Hematopoietic multipotent progenitor cell treated with erythropoietin and hydrocortisone succinate and interleukin-3 and kit ligand, for 4 days (in vitro differentiated cells): ENCODE results near the gene TOM1.
A peak's percentile ranks its signal among the peaks of the same experiment; 100 is the strongest.

Experiments
- DNase-seq: peaks from one replicate; pipeline ENCODE4 v3.0.0-alpha.2; 2015

Gene TOM1

GRCh38 chr22:35325209-35325608 lies 25.5 kb downstream of the TOM1 start:
- DNase-seq: no peak

- DNase-seq: no peak
Measured at GRCh38 chr22:35326854-35327562, 27.3 kb downstream of the TOM1 start.

GRCh38 chr22:35327690-35328471 lies 28.2 kb downstream of the TOM1 start:
- no peak for DNase-seq

GRCh38 chr22:35328472-35328885 lies 28.8 kb downstream of the TOM1 start:
- DNase-seq: peak; percentile 36

DNA sequence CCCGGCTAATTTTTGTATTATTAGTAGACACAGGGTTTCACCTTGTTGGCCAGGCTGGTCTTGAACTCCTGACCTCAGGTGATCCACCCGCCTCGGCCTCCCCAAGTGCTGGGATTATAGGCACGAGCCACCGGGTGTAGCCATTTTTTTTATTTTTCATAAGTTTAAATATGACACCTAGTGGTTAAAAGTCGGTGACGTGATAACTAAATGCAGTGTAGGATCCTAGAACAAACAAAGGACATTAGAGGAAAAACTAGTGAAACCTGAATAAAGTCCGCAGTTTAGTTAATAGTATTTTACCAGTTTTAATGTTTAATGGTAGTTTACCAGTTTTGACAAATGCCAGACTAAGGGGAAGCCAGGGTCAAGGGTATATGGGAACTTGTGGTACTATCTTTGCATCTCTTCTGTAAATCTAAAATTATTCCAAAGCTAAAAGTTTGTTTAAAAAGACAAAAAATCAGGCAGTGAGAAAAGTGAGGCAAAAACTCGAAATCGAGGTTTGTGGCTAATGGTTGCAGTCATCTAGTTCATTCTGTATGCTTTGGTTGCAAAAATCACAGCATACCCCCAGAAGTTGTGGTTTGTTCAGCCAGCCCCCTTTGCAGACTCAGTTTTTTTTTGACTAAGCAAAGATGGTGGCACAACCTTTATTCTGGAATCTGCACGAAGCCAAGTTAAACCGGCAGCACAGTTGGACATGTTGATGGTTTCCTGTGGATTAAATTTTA lies 29.6 kb downstream of the TOM1 start:
- DNase-seq: peak; percentile 50

DNA sequence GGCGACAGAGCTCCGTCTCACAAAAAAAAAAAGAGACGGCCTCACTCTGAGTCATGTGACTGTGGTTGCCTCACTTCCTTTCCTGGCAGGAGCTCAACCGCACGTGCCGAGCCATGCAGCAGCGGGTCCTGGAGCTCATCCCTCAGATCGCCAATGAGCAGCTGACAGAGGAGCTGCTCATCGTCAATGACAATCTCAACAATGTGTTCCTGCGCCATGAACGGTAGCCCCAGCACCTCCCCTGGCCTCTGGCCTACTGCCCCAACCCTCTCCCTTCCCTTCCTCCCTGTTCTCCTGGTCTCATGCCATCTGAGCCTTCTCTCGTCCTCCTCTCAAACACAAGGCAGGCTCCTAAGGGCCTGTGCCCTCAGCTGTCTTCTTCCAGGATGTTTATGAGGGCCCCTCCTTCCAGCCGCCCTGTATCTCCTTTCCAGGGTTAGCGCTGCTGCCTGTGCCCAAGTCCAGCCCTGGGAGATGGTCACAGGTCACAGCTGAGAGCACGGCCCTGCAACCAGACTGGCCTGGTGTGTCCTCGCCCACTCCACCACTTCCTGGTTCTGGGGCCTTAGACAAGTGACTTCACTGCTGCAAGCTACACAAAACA lies 30.7 kb downstream of the TOM1 start:
- peak; percentile 93 for DNase-seq

DNA sequence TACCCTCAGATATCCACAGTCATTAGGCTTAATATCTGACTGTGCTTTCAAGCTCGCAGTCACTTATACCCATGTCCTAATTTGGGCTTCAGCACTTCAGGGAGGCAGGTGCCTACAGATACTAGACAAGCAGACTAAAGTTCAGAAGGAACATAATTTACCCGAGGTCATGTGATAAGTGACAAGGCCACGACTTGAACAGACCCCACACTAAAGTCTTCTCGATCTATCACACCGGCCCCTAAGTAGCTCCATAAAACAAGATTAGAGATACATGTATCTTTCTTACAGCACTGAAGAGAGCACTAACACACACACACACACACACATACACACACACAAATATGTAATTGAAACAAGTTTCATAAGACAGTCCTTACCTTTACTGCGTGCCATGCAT lies 32.6 kb downstream of the TOM1 start:
- no peak for DNase-seq

DNA sequence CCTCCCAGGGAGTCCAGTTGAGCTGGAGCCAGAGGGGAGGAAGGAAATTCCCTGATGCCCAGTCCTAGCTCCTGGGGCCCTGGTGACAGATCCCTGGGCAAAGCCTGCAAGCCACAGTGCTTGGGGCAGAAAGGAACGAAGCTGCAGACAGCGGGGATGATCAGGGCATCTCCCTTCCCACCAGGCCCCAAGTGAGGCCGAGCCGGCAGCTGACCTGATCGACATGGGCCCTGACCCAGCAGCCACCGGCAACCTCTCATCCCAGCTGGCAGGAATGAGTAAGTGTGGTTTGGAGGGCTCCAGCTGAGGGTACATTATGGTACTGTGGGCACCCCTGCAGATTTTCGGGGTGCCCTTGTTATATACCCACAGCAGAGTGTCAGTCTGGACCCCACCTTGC lies 33.5 kb downstream of the TOM1 start:
- DNase-seq: no peak

- peak; percentile 60 for DNase-seq
Measured at GRCh38 chr22:35334004-35334403, 34.3 kb downstream of the TOM1 start.

GRCh38 chr22:35335468-35335867 lies 35.8 kb downstream of the TOM1 start:
- DNase-seq: no peak

GRCh38 chr22:35335936-35336781 lies 36.5 kb downstream of the TOM1 start:
- peak; percentile 81 for DNase-seq

DNA sequence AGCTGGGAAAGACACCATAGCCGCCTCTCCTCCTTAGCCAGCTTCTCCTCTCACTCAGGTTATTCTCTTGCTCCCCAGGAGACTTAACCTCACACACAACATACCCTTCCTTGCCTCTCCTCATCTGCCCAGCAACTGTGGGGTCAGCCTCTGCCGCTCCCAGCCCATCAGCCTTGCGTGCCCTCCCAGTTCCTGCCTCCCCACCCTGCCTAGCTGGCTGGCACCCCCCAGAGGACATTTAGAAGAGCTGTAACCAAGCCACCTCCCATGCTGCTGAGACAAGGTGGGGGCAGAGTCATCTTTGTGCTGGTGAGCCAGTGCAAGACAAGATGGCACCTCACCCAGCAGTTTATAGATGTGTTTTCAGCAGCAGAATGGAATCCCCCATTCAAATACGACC lies 38.2 kb downstream of the TOM1 start:
- peak; percentile 72 for DNase-seq

DNA sequence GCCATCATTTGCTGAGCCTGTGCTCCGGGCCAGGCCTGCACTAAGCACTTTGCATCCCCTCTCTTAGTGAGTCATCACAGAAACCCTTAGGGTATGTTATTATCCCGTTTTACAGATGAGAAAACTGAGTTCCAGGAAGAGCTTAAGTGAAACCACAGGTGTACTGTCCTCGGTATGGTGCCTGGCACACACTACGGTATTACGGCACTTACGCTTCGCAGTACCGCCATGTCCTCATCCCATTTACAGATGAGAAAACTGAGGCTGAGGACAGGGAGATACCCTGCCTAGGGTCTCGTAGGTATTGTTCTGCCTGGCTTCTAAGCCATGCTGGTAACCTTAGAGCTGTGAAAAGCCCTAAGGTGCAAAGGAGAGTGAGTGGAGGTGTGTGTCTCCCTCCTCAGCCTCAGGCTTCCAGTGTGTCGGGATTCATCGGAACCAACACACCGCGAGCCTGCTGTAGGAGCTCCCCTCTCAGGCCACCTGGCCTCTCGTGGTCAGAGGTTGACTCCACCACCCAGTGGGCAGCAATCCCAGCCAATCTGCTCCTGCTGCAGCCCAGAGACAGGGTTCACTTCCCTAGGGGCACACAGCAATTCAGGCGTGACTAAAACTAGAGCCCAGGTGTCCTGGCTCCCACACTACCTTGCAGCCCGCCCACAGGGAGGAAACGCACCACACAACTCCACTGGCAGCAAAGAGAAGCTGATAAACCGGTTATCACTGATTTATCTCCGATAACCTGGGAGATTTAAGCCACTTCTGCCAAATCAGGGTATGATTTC lies 41.6 kb downstream of the TOM1 start:
- DNase-seq: no peak

DNA sequence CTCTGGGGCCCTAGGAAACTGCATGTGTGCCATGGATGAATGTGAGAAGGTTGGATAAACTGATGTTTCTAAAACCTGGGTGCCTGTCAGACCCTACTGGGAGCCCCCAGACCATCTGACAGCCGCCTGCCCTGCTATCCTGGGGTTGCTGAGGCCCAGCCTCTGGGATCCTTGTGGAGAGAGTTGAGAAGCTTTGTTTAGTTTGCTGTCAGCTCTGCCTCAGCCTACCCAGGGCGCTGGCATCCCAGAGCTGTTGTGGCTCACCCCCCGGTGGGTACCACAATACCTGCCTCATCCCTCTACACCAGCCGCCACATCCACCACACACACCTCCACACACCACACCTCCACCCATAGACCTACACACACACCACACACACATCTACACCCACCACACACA lies 42.7 kb downstream of the TOM1 start:
- DNase-seq: no peak

- no peak for DNase-seq
Measured at GRCh38 chr22:35343664-35344550, 44.2 kb downstream of the TOM1 start.

GRCh38 chr22:35344956-35345690 lies 45.4 kb downstream of the TOM1 start:
- no peak for DNase-seq

- DNase-seq: no peak
Measured at GRCh38 chr22:35345808-35346505, 46.3 kb downstream of the TOM1 start.

- DNase-seq: no peak
Measured at GRCh38 chr22:35346596-35347220, 47.0 kb downstream of the TOM1 start.

DNA sequence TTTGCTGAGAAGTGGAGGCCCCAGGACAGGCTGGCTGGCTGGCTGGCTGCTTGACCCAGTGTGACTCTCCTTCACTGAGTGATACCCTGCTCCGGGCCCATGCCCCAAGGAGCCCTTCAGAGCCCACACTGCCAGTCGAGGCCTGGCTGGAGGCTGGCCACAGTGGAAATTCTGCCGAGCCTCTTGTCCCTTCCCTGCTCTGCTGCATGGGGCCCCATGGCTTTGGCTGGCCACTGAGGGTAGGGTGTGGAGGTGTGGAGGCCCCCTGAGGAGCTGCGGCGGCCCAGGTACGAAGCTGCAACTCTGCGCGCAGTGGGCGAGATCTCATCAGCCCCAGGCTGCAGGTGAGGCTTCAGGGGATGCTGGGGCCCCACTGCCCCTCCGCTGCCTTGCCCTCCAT lies 47.8 kb downstream of the TOM1 start:
- no peak for DNase-seq
